ENCODE measurements around the gene CFAP298.

DNA sequence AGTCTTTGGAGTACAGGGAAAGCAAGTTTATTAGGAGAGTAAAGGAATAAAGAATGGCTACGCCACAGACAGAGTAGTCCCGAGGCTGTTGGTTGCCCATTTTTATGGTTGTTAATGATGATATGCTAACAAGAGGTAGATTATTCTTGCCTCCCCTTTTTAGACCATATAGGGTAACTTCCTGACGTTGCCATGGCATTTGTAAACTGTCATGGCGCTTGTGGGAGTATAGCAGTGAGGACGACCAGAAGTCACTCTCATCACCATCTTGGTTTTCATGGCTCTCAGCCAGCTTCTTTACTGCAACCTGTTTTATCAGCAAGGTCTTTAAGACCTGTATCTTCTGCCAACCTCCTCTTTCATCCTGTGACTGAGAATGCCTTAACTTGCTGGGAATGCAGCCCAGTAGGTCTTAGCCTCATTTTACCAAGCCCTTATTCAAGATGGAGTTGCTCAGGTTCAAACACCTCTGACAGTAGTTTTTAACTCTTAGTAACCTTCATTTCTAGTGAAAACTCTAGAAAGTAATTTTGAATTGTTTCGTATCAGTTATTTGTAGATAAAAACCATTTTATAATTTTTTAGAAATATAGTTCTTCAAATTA is 53.1 kb downstream of the CFAP298 start:
- TF ChIP-seq, protein P1, sequence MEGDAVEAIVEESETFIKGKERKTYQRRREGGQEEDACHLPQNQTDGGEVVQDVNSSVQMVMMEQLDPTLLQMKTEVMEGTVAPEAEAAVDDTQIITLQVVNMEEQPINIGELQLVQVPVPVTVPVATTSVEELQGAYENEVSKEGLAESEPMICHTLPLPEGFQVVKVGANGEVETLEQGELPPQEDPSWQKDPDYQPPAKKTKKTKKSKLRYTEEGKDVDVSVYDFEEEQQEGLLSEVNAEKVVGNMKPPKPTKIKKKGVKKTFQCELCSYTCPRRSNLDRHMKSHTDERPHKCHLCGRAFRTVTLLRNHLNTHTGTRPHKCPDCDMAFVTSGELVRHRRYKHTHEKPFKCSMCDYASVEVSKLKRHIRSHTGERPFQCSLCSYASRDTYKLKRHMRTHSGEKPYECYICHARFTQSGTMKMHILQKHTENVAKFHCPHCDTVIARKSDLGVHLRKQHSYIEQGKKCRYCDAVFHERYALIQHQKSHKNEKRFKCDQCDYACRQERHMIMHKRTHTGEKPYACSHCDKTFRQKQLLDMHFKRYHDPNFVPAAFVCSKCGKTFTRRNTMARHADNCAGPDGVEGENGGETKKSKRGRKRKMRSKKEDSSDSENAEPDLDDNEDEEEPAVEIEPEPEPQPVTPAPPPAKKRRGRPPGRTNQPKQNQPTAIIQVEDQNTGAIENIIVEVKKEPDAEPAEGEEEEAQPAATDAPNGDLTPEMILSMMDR (IDR thresholded peaks at IDR 0.05), result no peak
- no peak for TF ChIP-seq POLR2A (IDR thresholded peaks at IDR 0.05)
